Mammary epithelial cell (primary cell): Measurements from ENCODE around the gene ARSA.
"Not testable (repeated sequence)": the region's sequence is repeated elsewhere in the genome, so short reads cannot be mapped to it uniquely, and the experiment has no call there.

Source experiments
- EZH2 ChIP-seq: IDR thresholded peaks from 2 replicates; pipeline ENCODE4 v1.6.1; 2012; ENCODE audit warnings: low read length, inconsistent platforms, borderline replicate concordance
- TF ChIP-seq, protein P1 (sequence below), 2 donors: IDR thresholded peaks in 1 of 2; conservative IDR thresholded peaks in 1 of 2; 2 replicates each; pipeline ENCODE4 v1.5.1; 2011 to 2012; ENCODE audit warnings: inconsistent platforms in 2 of 2, low read length in 2 of 2, mild to moderate bottlenecking in 2 of 2, control low read depth in 1 of 2, low read depth in 1 of 2; ENCODE audit not compliant: insufficient read depth in 1 of 2; ENCODE audit errors: extremely low read depth in 1 of 2

DNA sequence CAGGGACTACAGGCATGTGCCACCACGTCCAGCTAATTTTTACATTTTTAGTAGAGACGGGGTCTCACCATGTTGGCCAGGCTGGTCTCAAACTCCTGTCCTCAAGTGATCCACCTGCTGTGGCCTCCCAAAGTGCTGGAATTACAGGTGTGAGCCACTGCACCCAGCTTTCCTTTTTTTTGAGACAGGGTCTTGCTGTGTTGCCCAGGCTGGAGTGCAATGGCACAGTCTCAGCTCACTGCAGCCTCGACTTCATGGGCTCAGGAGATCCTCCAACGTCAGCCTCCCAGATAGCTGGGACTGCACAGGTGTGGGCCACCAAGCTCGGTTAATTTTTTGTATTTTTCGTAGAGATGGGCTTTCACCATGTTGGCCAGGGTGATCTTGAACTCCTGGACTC, 26.7 kb upstream of the ARSA start:
- TF ChIP-seq, protein P1, sequence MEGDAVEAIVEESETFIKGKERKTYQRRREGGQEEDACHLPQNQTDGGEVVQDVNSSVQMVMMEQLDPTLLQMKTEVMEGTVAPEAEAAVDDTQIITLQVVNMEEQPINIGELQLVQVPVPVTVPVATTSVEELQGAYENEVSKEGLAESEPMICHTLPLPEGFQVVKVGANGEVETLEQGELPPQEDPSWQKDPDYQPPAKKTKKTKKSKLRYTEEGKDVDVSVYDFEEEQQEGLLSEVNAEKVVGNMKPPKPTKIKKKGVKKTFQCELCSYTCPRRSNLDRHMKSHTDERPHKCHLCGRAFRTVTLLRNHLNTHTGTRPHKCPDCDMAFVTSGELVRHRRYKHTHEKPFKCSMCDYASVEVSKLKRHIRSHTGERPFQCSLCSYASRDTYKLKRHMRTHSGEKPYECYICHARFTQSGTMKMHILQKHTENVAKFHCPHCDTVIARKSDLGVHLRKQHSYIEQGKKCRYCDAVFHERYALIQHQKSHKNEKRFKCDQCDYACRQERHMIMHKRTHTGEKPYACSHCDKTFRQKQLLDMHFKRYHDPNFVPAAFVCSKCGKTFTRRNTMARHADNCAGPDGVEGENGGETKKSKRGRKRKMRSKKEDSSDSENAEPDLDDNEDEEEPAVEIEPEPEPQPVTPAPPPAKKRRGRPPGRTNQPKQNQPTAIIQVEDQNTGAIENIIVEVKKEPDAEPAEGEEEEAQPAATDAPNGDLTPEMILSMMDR (conservative IDR thresholded peaks at IDR 0.05 in 1 of 2, IDR thresholded peaks at IDR 0.05 in 1 of 2; ENCODE audit: extremely low read depth in 1 of 2, insufficient read depth in 1 of 2, low read depth in 1 of 2, low read length in 2 of 2): not testable (repeated sequence)
- not testable (repeated sequence) for TF ChIP-seq EZH2
